SIG-M5 treated with dmso at 0.1 percent for 504 hours (cell line): ENCODE data around the gene MAGEA9B.
A peak's percentile ranks its signal among the peaks of the same experiment; 100 is the strongest.
"Not testable (repeated sequence)": the region's sequence is repeated elsewhere in the genome, so short reads cannot be mapped to it uniquely, and the experiment has no call there.

Source experiments
- DNase-seq: peaks from one replicate; lab custom pipeline; 2025; ENCODE audit not compliant: unreplicated experiment; lab: John Stamatoyannopoulos, UW

The MAGEA9B gene

DNA sequence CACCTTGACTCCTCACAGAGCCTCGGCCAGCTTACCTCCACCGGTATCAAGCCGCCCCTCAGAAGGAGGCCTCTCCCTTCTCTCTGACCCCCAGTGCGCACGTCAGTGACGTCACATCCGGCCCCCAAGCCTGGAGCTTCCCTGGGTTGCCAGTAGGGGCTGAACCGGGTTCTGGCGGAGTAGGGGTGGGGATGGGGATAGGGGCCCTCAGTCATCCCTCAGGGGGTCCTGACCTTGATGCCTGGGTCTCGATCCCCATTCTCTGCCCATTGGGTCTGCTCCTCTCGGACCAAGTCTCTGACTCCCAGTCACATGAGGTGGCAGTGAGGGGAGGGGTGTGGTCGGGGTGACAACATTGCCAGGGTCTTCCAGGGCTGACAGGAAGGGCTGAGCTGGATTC is at the start of gene MAGEA9B:
Gene MAGEA9B, minus strand, starts transcription at position 101 of the 400 bp plus-strand sequence. CDS start 4,280 bp downstream, outside the sequence.
- not testable (repeated sequence) for DNase-seq

DNA sequence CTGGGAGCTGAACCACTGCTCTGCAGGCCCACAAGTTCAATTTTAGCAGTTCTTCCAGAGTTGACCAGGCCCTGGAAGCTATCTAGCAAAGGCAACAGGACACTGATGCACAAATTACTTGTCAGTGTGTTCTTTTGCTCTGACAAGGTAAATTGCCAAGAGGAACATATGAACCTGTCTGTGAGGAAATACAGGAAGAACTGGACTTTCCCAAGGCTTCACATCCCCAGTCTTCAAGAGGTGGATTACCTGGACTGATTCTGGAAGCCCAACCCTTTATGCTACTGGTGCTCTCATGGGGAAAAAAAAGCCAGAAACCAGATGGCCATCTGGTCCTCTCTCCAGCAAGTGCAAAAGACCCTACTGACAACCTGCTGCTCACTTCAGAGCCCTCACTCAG is 46.3 kb upstream of the MAGEA9B start:
- DNase-seq, result no peak

DNA sequence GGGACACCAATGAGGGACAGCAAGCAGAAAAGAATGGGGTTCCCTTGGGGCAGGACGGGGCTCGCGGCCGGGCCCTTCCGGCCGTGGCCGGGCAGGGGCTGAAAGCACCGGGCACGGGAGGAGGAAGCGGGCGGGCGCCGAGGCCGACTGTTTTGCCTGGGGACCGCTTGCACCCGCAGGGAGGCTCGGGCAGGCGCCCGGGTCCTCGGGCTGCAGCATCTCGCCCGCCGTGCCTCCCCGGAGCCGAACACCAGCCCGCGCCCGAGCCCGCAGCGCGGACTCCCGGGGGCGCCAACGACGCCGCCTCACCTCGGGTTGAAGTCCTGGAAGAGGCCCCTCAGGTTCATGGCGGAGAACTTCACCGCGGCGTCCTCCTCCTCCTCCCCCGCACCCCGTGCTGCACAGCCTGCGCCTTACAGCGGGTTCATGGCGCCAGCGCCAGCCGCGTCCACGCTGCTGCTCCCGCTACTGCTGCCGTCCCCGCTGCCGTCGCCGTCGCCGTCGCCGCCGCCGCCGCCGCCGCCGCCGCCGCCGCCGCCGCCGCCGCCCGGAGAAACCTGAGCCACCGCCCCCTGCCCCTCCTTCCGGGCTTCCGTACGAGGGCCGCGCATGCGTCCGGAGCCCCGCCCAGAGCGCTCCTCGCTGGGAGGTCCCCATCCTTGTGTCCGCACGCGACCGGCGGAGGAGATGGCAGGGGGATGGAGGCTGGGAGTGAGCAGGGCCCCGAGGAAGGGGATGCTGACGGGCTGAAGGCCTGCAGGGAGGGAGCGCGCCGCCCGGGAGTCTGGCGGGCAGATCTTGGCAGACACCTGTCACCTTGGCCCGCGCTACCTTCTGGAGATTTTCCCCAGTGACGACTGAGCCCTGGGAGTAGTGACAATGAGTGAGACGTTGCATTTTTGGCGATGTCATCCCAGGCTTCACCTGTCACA is 44.2 kb upstream of the MAGEA9B start, which contains the start of gene TMEM185A:
Gene TMEM185A, minus strand, starts transcription at position 559 of the 932 bp plus-strand sequence. Its CDS starts 212 bp downstream, at position 347.
- peak; percentile 39 for DNase-seq

DNA sequence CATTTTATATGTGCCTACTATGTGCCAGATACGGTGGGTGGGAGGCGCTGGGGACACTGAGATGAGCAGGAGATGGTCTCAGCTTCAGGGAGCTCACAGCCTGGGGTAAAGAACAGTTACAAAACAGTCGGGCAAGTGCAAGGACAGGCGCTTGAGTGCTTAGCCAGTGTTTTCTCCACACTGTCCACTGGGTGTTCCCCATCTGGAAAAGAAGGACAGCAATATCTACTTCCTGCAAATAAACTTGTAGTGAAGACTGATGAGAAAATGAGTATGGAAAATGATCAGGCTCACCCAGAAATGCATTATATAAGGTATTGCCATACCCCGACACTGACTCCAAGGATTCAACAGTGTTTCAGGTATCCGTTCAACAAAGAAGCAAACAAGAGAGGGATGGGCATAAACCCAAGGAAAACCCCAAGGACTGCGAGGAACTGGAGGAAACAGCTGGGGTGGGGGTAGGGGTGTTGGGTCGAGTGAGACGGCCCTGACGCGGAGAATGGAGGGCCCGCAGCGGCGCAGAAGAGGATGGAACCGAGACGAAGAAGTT is 43.5 kb upstream of the MAGEA9B start:
- no peak for DNase-seq

GRCh38 chrX:149629730-149630387 is 42.6 kb upstream of the MAGEA9B start:
- DNase-seq, result no peak

- DNase-seq, result no peak
Observed at GRCh38 chrX:149628768-149629167, 41.5 kb upstream of the MAGEA9B start.

DNA sequence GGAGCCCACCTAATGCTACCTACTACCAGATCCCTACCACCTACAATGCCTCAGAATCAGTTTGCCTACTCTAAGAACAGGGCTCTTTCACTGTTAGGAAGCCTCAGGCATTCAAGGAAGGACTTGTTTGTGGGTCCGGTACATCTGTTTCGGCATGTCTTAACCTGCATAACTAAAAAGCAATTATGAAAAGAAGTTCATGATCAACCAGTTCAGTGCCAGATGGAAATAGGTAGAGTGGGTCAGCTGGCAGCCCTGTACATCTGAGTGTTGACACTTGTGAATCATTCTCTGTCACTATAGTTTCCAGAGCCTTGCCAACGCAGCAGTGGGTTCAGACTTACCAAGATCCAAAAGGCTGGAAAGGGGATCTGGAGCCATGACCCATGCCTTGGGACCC is 41.0 kb upstream of the MAGEA9B start:
- no peak for DNase-seq

- DNase-seq, result not testable (repeated sequence)
Observed at GRCh38 chrX:149626829-149627228, 39.6 kb upstream of the MAGEA9B start.

DNA sequence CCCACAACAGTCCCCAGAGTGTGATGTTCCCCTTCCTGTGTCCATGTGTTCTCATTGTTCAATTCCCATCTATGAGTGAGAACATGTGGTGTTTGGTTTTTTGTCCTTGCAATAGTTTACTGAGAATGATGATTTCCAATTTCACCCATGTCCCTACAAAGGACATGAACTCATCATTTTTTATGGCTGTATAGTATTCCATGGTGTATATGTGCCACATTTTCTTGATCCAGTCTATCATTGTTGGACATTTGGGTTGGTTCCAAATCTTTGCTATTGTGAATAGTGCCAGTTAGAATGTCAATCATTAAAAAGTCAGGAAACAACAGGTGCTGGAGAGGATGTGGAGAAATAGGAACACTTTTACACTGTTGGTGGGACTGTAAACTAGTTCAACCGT is 32.4 kb upstream of the MAGEA9B start:
- not testable (repeated sequence) for DNase-seq

GRCh38 chrX:149618871-149619270 is 31.6 kb upstream of the MAGEA9B start:
- no peak for DNase-seq

DNA sequence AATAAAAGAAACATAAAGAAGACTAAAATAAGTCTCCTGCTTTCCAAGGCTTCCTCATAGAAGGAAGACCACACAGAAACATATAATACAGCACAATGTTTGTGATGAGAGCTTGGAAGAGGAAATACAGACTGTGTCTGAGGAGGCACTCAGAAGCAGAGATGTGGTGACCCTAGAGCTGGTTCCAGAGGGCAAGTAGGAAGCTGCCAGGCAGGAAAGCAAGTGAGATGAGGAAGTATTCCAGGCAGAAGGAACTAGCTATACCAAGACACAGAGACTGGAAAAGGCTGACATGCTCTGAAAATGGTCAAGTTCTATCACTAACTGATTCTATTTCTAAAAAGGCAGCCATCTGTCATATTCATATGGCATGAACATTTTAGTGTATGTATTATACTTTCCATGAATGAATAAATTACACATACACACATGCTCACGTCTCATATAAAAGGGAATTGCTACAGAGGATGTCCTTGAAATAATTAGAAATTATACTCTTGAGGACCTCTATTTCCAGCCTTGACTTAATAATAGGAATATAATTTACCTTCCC is 24.4 kb upstream of the MAGEA9B start:
- DNase-seq, result no peak

- no peak for DNase-seq
Observed at GRCh38 chrX:149610511-149610910, 23.3 kb upstream of the MAGEA9B start.

GRCh38 chrX:149607699-149608098 is 20.4 kb upstream of the MAGEA9B start:
- DNase-seq, result no peak

DNA sequence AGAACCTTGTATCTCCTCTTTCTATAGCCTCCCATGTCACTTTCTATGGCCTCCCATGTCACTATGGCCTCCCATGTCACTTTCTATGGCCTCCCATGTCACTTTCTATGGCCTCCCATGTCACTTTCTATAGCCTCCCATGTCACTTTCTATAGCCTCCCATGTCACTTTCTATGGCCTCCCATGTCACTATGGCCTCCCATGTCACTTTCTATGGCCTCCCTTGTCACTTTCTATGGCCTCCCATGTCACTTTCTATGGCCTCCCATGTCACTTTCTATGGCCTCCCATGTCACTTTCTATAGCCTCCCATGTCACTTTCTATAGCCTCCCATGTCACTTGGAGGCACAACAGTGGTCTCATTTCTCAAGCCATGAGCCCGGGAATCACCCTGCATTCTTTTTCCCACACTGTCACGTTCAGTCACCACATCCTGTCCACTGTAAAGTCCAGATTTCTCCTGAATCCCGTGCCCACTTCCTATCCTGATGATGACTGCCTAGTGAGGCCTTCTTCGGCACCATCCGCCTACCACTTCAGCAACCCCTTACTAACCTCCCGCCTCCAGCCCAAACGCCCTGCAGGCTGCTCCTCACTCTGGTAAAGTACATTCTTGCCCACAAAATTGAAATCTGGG is 18.1 kb upstream of the MAGEA9B start:
- not testable (repeated sequence) for DNase-seq

GRCh38 chrX:149598603-149599002 is 11.3 kb upstream of the MAGEA9B start:
- not testable (repeated sequence) for DNase-seq

DNA sequence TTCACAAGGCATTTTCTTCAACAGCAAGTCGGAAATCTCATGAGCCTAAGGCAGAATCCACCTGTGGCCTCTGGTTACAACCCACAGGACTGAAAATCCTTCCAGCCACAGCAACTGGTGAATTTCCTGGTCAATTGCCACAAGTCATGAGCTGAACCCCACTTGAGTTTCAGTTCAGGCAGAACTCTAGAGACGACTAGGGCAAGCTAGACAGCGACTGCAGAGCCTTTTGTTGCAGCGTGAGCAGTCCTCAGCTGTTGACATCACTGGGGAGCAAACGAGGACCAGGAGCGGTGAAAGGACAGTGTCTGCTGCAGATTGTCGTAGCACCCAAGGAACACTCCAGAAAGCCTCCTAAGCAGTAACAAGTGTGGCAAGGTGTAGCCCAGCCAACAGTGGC is 8.7 kb upstream of the MAGEA9B start:
- not testable (repeated sequence) for DNase-seq

DNA sequence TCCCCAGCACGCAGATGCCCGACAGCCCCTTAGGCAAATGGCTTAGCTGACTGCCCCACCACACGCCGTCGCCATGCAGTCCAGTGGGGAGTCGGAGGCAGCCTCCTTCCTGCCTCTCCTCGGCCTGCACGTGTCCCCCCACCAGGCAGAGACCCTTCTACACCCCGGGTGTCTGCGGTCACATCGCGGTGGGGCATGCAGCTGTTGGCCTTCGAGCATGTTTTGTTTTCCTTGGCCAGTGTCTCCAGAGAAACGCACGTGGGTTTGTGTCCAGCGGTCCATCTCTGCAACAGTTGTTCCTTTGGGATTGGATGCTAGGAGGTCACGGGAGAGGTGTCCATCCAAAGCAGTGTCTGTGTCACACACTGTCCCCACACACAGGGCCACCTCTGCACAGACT is 8.0 kb upstream of the MAGEA9B start, which contains the start of gene HSFX2:
Gene HSFX2, minus strand, starts transcription at position 101 of the 400 bp plus-strand sequence. CDS start 614 bp downstream, outside the sequence.
- DNase-seq, result not testable (repeated sequence)

DNA sequence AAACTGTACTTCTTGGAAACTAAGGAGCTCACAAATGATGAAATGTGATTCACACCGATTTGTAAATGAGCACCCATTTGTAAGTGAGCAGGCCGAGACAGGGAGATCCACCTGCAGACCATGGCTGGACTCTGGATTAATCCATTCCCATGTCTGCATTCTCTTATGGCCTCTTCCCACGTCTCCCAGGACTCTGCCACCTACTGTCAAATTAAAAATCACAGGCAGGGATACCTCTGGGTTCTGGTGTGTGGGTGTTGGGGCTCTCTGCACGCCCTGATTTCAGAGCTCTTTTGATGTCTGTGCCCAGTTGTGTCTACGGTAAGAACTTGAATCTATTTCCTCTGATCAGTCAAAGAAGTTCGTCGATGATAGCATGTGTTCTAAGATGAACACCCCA is 3.7 kb upstream of the MAGEA9B start:
- DNase-seq, result not testable (repeated sequence)

DNA sequence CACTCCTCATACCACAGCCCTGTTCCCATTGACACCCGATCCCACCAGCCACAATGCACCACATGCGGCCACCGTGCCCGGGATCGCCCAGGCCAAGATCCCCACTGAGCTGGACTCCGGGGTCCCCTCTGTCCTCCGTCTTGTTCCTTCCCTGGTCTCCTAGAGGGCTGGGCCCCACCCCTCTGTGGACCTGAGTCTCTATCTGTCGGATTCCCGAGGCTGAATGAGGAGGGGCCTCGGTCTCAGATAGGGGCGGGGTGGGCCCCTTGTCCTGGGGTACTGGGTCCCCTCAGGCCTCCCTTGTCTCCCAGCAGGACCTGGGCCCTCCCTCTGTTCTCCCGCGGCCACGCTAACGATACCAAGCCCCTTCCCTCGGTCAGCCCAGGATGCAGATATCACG is 1.6 kb downstream of the MAGEA9B start:
- not testable (repeated sequence) for DNase-seq

DNA sequence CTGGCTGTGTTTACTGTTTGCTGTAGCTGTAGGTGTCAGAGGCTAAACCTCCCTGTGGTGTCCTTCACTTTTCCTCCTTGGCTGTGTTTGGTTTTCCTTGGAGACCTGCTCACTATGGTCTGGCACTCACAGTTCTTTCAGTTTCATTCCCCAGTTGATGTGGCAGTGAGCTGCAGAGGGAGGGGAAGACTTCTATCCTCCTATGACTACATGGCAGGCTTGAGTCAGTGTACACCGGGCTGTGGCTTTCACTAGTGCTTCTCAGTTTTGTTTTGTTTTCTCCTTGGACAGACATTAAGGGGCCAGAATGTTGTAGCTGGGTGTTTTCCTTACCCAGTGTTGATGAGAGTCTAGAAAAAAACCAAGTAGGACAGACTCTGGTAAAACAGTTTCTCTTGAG is 13.8 kb downstream of the MAGEA9B start:
- not testable (repeated sequence) for DNase-seq

DNA sequence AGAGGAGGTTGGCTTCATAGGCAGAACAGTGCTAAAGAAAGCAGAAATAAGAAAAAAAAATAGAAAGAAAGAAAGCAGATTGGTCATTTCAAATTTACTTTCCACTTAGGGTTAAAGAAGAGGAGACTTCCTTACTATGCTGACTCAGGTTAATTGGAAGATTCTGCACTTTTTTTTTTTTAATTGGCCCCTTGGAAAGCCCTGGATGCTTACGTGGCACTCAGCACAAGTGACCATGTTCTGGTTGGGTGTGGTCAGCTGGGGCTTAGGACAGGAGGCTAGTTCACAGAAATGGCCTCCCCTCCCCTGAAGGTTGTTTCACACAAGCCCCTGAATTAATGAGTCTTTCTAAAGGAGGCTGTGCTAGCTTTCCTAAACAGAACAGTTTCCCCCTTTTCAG is 14.5 kb downstream of the MAGEA9B start:
- no peak for DNase-seq
